22Rv1 (cell line): Measurements from ENCODE around the gene NPY1R.

Experiments used
- H3K27ac ChIP-seq: fragments of 450-650 bp; 2 replicates; pipeline ENCODE4 v1.5.1; 2017
- CTCF ChIP-seq: fragments of 450-650 bp; IDR thresholded peaks from 2 replicates; pipeline ENCODE4 v1.5.1; 2017; ENCODE audit warnings: mild to moderate bottlenecking
- ZFX ChIP-seq: fragments of 450-650 bp; IDR thresholded peaks from 2 replicates; pipeline ENCODE4 v1.6.1; 2017; ENCODE audit warnings: antibody characterized with exemption, borderline replicate concordance

The NPY1R gene

DNA sequence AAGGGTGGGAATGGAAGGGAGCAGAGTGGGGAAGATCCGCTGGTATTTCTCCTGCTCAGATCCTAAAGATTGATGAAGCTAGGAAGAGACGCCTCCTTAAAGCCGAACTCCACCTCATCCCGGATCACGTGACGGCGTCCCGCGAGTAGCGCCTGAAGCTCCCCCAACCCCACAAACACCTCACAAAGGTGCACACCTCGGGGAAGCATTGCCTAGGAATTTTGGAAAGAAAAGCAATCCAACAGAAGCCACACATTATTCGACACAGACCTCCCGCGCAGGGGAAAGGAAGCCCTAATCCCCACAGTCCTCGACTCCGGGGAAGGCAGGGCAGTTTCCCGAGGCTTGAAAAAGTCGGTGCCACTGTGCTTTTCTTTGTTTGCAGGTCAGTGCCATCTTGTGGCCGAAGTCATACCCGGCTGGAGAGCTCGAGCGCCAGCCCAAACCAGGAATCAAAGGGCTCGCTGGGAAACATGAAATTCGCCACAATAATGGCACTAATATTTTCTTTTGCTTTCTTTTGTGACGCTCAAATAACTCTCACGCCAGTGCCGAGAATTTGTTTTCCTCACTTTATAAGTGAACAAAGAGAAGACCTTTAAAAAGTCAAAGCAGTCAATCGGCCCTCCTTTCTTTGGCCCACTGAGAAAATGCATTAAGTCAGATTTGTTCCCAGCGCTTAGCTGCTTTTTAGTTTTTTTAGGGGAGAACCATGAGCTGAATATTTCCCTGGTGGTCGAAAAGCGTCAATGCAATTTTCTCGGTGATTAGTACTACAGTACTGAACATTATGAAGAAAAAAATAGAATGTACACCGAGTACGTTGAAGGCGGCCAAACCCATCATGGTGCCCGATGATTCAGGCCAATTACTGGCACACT is at the start of gene NPY1R:
TSS of gene NPY1R (minus strand) at position 71 of the 881 bp plus-strand sequence. CDS start 6,042 bp downstream, outside the sequence.
- H3K27ac ChIP-seq: no peak within 1 kb of the TSS; the same call in 1 of the 2 replicates
- TF ChIP-seq ZFX (no peak), CTCF (peak; percentile 87)

DNA sequence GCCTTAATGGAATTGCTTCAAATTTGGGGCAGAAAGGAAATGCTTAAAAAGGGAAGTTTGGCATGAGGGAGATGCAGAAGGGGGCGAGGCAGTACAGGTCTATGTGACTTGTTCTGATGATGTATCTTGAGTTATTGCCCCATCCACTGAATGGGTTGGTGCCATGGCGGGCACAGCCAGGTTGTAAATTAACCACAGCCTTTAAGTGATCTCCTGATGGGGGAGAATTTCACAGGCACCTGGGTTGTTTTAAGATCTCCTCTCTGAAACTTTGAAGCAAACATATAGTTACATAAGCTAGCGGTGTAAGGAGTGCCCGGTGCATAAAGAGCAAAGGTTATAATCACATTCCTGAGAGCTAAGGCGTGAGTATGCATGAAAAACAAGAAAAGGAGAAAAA is 48.3 kb upstream of the NPY1R start:
- H3K27ac ChIP-seq: no peak overlapping the region
- TF ChIP-seq ZFX (no peak), CTCF (no peak)

- no peak for TF ChIP-seq ZFX
- no peak for TF ChIP-seq CTCF
- H3K27ac ChIP-seq: no peak overlapping the region
Observed at GRCh38 chr4:163378661-163379060, 46.3 kb upstream of the NPY1R start.

DNA sequence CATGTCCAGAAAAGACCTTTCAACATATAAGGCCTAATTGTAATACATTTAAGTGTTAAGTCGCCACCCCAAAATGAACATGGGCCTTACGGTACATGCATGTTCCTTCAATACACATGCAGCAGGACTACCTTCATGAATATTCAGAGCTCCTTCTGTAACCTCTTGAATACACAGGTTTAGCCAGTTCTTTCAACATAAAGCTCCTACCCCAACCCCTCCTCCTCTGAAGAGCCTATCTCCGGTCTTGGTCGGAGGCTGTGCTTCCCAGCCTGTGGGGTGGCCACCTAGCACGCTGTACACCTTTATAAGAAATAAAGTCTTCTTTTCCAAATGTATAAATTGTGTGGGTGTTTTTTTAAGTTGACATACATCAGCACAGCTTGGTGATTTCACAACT is 39.6 kb upstream of the NPY1R start:
- no peak overlapping the region for H3K27ac ChIP-seq
- TF ChIP-seq ZFX (no peak), CTCF (no peak)

DNA sequence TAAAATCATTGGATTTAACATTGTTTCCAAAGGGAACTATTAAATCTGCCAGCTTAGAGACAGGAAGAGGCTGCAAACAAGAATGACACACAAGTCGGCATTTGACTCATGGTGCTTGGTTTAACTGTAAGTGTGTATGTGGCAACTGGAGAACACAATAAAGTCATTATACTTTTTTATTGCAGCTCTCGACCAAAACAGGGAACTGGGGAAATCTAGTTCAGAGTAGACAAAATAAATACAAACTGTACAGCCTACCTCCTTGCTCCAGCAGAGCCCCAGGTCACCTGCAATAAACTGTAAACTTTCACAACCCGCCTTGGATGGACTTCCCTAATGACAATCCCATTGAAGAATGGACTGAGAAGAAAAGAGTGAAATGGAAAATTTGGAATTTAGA is 35.3 kb upstream of the NPY1R start:
- no peak for TF ChIP-seq CTCF

DNA sequence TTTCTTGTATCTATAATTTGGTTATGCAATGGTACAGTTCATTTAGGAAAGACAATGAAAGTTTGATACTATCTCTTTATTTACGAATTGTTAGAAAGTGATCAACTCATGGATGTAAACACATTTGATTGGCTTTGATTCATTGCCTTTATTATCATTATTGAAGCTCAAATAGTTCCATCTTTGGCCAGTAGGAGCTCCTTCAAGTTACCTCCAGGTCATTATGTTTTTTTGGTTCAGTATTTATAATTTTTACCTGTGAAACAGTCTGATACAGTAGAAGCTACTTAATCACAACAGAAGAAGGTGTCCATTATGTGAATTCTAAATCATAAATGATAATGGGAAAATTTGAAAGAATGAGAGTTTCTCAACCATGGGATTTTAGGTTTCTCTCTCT is 23.7 kb upstream of the NPY1R start:
- no peak for TF ChIP-seq CTCF
- no peak for TF ChIP-seq ZFX
- H3K27ac ChIP-seq: no peak overlapping the region

More for the DNA sequence above, 35.3 kb upstream of the NPY1R start:
- H3K27ac ChIP-seq: no peak overlapping the region

- H3K27ac ChIP-seq: no peak overlapping the region
- TF ChIP-seq ZFX (no peak), CTCF (no peak)
Observed at GRCh38 chr4:163353054-163353453, 20.7 kb upstream of the NPY1R start.
